ENCODE data around the gene CAMSAP2.
"Not testable (repeated sequence)": the region's sequence is repeated elsewhere in the genome, so short reads cannot be mapped to it uniquely, and the experiment has no call there.

The CAMSAP2 gene

GRCh38 chr1:200786788-200787187, 48.1 kb downstream of the CAMSAP2 start:
- DNase-seq: no peak

- DNase-seq: no peak
Observed at GRCh38 chr1:200787896-200788387, 49.2 kb downstream of the CAMSAP2 start.

- not testable (repeated sequence) for DNase-seq
Observed at GRCh38 chr1:200791012-200791411, 52.3 kb downstream of the CAMSAP2 start.

GRCh38 chr1:200793677-200794076, 55.0 kb downstream of the CAMSAP2 start:
- DNase-seq: no peak

- peak; percentile 56 for DNase-seq
Observed at GRCh38 chr1:200794506-200795065, 55.9 kb downstream of the CAMSAP2 start.

- DNase-seq: peak; percentile 86
Observed at GRCh38 chr1:200795156-200795555, 56.5 kb downstream of the CAMSAP2 start.

GRCh38 chr1:200802042-200802441, 63.3 kb downstream of the CAMSAP2 start:
- no peak for DNase-seq

- peak; percentile 69 for DNase-seq
Observed at GRCh38 chr1:200802865-200803512, 64.3 kb downstream of the CAMSAP2 start.

GRCh38 chr1:200805719-200806118, 67.0 kb downstream of the CAMSAP2 start:
- no peak for DNase-seq

GRCh38 chr1:200808846-200809245, 70.2 kb downstream of the CAMSAP2 start:
- DNase-seq: no peak

- no peak for DNase-seq
Observed at GRCh38 chr1:200811704-200812103, 73.0 kb downstream of the CAMSAP2 start.

- not testable (repeated sequence) for DNase-seq
Observed at GRCh38 chr1:200816624-200817224, 78.0 kb downstream of the CAMSAP2 start.

- no peak for DNase-seq
Observed at GRCh38 chr1:200818248-200818647, 79.6 kb downstream of the CAMSAP2 start.

GRCh38 chr1:200819726-200820125, 81.0 kb downstream of the CAMSAP2 start:
- DNase-seq: no peak

- DNase-seq: no peak
Observed at GRCh38 chr1:200831091-200831490, 92.4 kb downstream of the CAMSAP2 start.

GRCh38 chr1:200834383-200834782, 95.7 kb downstream of the CAMSAP2 start:
- DNase-seq: peak; percentile 12

GRCh38 chr1:200836213-200836612, 97.5 kb downstream of the CAMSAP2 start:
- no peak for DNase-seq

- DNase-seq: peak; percentile 39
Observed at GRCh38 chr1:200837931-200838571, 99.4 kb downstream of the CAMSAP2 start.

GRCh38 chr1:200838676-200839445, 100.2 kb downstream of the CAMSAP2 start:
- DNase-seq: peak; percentile 58

GRCh38 chr1:200845360-200845759, 106.7 kb downstream of the CAMSAP2 start:
- DNase-seq: no peak

GRCh38 chr1:200846398-200846797, 107.7 kb downstream of the CAMSAP2 start:
- DNase-seq: no peak

GRCh38 chr1:200849430-200849829, 110.7 kb downstream of the CAMSAP2 start:
- no peak for DNase-seq

- DNase-seq: no peak
Observed at GRCh38 chr1:200850554-200850953, 111.9 kb downstream of the CAMSAP2 start.
